Spinal cord (tissue), 10 donors: ENCODE measurements around the gene CLDN19. TPM values are rescaled to one million over a fixed set of nuclear protein-coding genes. Genes with fewer than 3 reads are reported as not detected.
"Not testable (repeated sequence)": the region's sequence is repeated elsewhere in the genome, so short reads cannot be mapped to it uniquely, and the experiment has no call there.

Source experiments
- DNase-seq, 6 donors: peaks; one replicate each; pipeline versions ENCODE4 v3.0.0 to v3.0.0-alpha.2; 2013 to 2015; ENCODE audit warnings: low spot score in 6 of 6, low read depth in 4 of 6
- H3K27ac ChIP-seq: one replicate; pipeline ENCODE4 v1.5.1; 2013; ENCODE audit warnings: low read depth, low read length, control low read depth
- H3K27me3 ChIP-seq: one replicate; pipeline ENCODE4 v1.6.1; 2013; ENCODE audit warnings: low read length; ENCODE audit not compliant: control insufficient read depth, insufficient read depth
- H3K36me3 ChIP-seq: one replicate; pipeline ENCODE4 v1.6.1; 2013; ENCODE audit warnings: low read length; ENCODE audit not compliant: control insufficient read depth, insufficient read depth
- H3K4me1 ChIP-seq: one replicate; pipeline ENCODE4 v1.6.1; 2013; ENCODE audit warnings: low read length; ENCODE audit not compliant: control insufficient read depth, insufficient read depth
- H3K4me3 ChIP-seq: one replicate; pipeline ENCODE4 v1.5.1; 2013; ENCODE audit warnings: low read depth, low read length, control low read depth
- H3K9me3 ChIP-seq: one replicate; pipeline ENCODE4 v1.6.1; 2013; ENCODE audit warnings: low read length; ENCODE audit not compliant: control insufficient read depth, insufficient read depth
- WGBS: methylation state at CpG from one replicate; pipeline ENCODE4 v1.1.5; 2013; ENCODE audit warnings: missing lambda C conversion rate; ENCODE audit not compliant: insufficient coverage; 5-methylcytosine and 5-hydroxymethylcytosine counted together
- polyA plus RNA-seq, 2 donors: library from polyadenylated mRNA; unstranded; fragments of 120-200 nt; gene quantifications; one replicate each; pipeline ENCODE4 v1.2.1, GENCODE V29; 2013; ENCODE audit not compliant: insufficient read length in 2 of 2
- total RNA-seq, 2 donors: library from RNA; depleted of rRNA in 1 of 2; stranded (reverse); fragments of 120-200 nt in 1 of 2; fragments of >200 nt in 1 of 2; gene quantifications; one replicate each; pipeline versions ENCODE4 v1.2.3 to v1.2.4, GENCODE V29; 2013 to 2014
- donor health status: healthy.

The CLDN19 gene
- total and polyA plus RNA-seq, 4 donors = 2.7 to 20.6 (median 12.5) TPM

DNA sequence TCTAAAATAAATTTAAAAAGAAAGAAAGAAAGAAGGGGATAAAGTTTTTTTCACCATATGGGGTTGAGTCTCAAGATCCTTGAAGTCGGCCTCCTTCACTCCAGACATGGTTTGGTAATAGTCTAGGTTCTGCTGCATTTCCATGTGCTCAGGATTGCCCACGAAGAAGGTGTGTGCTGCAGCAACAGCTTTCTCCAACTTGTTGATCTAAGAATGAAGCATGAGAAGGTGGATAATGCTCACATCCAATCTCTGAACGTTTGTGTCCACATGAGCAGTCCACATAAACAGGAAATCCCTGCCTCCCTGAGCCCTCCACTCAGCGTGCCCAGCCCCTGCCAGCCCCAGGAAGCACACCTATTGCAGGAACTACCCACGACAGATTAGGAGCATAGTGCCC, 22.2 kb upstream of the CLDN19 start:
- Histone ChIP-seq H3K4me3 (no peak overlapping the region), H3K9me3 (no peaks in the 10 kb centered on the region), H3K27me3 (no peaks in the 10 kb centered on the region), H3K27ac (no peak overlapping the region), H3K36me3 (peaks cover 32% of the 10 kb centered on the region), H3K4me1 (peaks cover 17% of the 10 kb centered on the region)
- WGBS = 86% methylated on average over 2 of the region's 5 CpGs
- DNase-seq = no peak

DNA sequence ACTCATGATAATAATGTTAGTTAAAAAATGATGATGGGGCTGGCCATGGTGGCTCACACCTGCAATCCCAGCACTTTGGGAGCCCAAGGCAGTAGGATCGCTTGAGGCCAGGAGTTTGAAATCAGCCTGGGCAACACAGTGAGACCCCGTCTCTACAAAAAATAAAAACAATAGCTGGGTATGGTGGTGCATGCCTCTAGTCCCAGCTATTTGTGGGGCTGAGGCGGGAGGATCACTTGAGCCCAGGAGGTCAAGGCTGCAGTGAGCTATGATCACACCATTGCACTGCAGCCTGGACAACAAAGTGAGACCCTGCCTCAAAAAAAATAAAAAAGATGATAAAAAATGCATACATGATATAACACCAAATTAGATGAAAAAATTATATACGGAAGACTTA, 21.5 kb upstream of the CLDN19 start:
- no peak overlapping the region for H3K27ac ChIP-seq
- H3K4me3 ChIP-seq = no peak overlapping the region
- no CpG with 5 or more reads among the region's 4 CpGs for WGBS
- peaks cover 17% of the 10 kb centered on the region for H3K4me1 ChIP-seq
- no peaks in the 10 kb centered on the region for H3K9me3 ChIP-seq
- DNase-seq = no peak
- peaks cover 34% of the 10 kb centered on the region for H3K36me3 ChIP-seq
- no peaks in the 10 kb centered on the region for H3K27me3 ChIP-seq

DNA sequence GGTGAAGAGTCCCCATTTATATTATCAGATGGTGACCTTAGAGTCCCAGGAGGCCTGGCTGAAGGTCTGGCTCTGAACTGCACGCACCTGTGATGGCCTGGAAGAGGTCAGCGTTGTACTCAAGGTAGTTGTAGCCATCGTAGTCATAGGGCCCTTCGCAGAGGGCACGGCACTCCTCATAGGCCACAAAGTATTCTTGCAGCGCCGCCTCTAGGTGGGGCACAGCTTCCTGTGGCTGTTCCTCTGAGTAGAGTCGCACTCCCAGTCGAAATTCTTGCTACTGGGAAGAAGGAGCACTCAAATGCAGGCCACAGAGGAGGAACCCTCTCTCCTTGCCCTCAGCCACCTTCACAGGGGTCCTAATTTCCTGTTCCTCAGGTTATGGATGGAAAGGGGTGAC, 19.1 kb upstream of the CLDN19 start:
- Histone ChIP-seq H3K27ac (no peak overlapping the region), H3K27me3 (no peaks in the 10 kb centered on the region), H3K9me3 (no peaks in the 10 kb centered on the region), H3K4me1 (peaks cover 14% of the 10 kb centered on the region), H3K36me3 (peaks cover 54% of the 10 kb centered on the region), H3K4me3 (no peak overlapping the region)
- DNase-seq = no peak
- WGBS = 80% methylated on average over 8 of the region's 9 CpGs

DNA sequence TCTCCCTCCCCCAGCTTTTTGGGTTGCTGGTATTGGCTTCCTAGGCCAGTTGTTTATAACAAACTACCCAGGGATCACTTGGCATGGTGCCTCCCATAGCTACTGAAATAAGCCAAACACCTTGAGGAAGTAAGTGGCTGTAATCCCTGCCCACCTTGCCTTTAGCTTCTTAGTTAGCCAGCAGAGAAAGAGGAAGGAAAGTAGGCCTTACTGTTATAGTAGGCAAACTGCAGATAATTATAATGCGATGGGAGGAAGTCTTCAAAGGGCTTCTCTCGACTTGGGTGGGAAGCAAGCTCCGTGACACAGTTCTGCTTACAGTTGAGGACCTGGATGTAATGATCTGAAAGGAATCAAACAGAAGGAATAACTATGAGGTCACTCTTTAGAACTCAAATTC, 18.6 kb upstream of the CLDN19 start:
- peaks cover 10% of the 10 kb centered on the region for H3K4me1 ChIP-seq
- WGBS = 87% methylated on average over 3 of the region's 3 CpGs
- peaks cover 59% of the 10 kb centered on the region for H3K36me3 ChIP-seq
- no peaks in the 10 kb centered on the region for H3K27me3 ChIP-seq
- no peak overlapping the region for H3K27ac ChIP-seq
- no peak for DNase-seq
- no peak overlapping the region for H3K4me3 ChIP-seq
- H3K9me3 ChIP-seq = no peaks in the 10 kb centered on the region

DNA sequence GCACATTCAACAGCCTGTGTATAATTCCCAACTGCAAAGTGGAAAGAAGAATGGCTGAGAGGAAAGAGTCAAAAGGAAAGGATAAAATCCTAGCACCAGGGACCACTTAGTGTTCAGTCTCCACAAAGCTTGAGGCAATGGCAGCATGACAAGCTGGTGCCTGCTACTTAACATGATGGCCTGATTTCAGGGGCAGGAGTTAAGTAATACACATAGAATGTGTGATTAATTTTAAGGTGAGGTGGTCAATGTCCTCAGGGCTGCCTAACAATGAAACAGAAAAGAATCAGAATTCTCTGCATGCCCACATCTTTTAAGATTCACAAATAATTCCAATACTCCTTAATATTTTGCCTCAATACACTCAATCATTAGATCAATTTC, 17.8 kb upstream of the CLDN19 start:
- Histone ChIP-seq H3K36me3 (peaks cover 61% of the 10 kb centered on the region), H3K4me1 (peaks cover 7% of the 10 kb centered on the region), H3K27me3 (no peaks in the 10 kb centered on the region), H3K27ac (no peak overlapping the region), H3K9me3 (no peaks in the 10 kb centered on the region), H3K4me3 (no peak overlapping the region)
- DNase-seq = no peak

DNA sequence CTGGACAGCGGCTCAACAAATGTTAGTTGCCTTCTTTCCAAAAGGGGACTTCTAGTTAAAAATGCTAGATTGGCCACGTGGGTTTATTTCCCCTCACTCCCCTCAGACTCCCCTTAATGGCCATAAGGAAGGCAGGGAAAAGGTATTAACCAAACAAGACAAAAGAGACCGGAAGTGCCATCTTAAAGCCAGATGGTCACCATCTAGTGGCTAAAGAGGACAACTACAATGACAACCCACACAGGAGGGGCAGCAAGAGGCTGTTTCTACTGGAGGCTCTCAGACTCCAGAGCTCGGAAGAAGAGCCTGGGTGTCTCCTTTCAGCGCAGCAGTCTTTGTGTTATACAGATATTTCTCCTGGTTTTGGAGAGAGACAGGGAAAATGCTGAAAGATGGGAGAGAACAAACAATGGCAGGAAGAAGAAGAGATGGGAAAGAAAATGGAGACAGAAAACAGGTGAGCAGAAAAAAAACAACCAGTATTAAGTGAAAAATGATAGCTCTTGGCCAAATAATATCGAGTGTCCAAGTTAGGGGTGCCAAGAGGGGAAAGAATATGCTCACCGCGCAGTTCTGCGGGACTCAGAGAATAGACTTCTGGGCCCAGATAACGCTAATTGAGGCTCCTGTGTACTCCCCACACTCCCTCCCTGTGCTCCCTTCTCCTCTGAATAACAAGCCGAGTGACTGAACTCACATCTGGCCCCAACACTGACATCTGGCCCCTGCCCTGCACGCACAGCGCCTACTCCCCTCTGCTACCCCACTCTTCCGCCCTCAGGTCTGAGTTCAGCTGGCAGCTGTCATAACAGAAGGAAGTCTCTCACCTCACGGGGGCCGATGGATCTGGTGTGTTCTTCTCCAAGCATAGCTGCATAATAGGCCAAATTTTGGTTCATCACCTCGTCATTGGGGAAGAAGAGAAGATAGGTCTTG, 17.2 kb upstream of the CLDN19 start:
- Histone ChIP-seq H3K9me3 (no peaks in the 10 kb centered on the region), H3K4me3 (no peak overlapping the region), H3K4me1 (peaks cover under 1% of the 10 kb centered on the region), H3K27me3 (no peaks in the 10 kb centered on the region), H3K27ac (no peak overlapping the region), H3K36me3 (peaks cover 60% of the 10 kb centered on the region)
- WGBS = 75% methylated on average over 8 of the region's 17 CpGs
- peak in 2 of 6 donors; percentile 70 to 85 for DNase-seq

DNA sequence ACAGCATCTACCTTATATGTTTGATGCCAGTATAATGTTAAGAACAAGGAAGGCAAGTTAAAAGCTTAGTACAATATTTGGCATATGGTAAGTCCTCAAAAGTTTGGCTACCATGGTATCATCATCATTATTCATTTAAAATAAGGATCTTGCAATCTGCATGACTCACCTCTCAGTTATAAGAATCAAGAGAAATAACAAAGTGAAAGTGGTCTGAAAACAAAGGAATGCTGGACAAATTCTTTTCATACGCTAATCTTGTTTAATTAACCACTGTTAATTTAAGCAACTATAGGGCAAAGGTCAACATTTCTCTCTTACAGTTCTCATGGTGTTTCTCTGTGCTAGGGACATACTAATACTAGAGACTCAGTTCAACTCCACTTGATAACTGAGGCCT, 13.0 kb upstream of the CLDN19 start:
- H3K27me3 ChIP-seq = no peaks in the 10 kb centered on the region
- no peaks in the 10 kb centered on the region for H3K9me3 ChIP-seq
- H3K4me1 ChIP-seq = no peaks in the 10 kb centered on the region
- no CpG with 5 or more reads among the region's 1 CpG for WGBS
- H3K36me3 ChIP-seq = peaks cover 68% of the 10 kb centered on the region
- no peak overlapping the region for H3K27ac ChIP-seq
- DNase-seq = no peak
- H3K4me3 ChIP-seq = no peak overlapping the region

DNA sequence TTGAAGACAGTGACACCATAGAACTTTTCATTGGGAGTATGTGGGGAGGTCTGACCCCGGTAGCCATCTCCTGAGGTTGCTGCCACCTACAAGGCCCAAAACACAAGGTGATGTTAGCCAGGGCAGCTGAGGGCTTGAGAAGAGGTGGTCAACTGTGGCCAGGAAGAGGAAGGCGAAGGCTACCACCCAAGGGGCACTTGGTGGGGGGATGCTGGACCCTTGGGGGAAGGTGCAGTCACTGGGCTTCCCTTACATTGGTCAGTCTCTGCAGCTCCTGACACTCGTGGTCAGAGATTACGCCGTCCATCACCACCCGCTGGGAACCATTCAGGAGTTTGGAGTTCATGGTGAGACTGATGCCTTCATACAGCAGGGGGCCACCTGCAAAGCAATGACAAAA, 12.2 kb upstream of the CLDN19 start:
- Histone ChIP-seq H3K9me3 (no peaks in the 10 kb centered on the region), H3K4me1 (no peaks in the 10 kb centered on the region), H3K4me3 (no peak overlapping the region), H3K27ac (no peak overlapping the region), H3K27me3 (no peaks in the 10 kb centered on the region), H3K36me3 (peaks cover 70% of the 10 kb centered on the region)
- WGBS = 91% methylated on average over 6 of the region's 6 CpGs
- no peak for DNase-seq

DNA sequence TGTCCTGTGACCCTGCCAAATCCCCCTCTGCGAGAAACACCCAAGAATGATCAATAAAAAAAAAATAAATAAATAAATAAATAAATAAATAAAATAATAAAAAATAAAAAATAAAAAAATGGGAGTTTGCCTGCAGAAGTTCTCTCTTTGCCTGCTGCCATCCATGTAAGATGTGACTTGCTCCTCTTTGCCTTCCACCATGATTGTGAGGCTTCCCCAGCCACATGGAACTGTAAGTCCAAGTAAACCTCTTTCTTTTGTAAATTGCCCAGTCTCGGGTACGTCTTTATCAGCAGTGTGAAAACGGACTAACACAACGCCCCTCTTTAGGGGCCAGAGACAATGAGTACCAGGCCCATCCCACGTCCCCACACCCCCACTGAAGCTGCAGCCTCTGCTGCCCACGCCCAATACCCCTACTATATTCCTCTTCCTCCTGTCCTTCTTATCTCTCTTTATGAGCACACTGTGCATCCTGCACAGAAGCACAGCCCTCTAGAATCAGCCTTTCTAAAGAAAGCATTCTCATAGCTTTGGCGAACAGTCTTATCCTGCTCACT, 11.6 kb upstream of the CLDN19 start:
- not testable (repeated sequence) for DNase-seq, H3K4me3 ChIP-seq, H3K27ac ChIP-seq, H3K4me1 ChIP-seq, H3K9me3 ChIP-seq, H3K27me3 ChIP-seq
- H3K36me3 ChIP-seq = peaks cover 75% of the 10 kb centered on the region
- 96% methylated on average over 7 of the region's 8 CpGs for WGBS

DNA sequence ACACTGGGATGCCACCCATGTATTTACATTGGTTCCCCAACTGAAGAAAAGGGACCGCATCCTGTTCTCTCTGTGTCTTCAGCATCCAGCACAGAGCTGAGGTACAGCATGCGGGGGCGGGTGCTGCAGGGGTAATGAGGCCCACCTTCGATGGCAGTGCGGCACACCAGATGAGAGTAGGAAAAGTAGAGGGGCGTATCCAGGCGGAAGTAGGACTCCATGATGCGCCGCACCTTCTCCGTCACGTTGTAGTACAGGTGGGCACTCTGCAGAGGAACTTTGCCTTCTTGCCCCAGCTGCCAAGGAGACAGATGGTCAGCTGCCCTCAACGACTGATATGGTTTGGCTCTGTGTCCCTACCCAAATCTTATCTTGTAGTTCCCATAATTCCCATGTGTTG, 10.0 kb upstream of the CLDN19 start:
- H3K9me3 ChIP-seq = no peaks in the 10 kb centered on the region
- no peak overlapping the region for H3K4me3 ChIP-seq
- 100% methylated on average over 9 of the region's 12 CpGs for WGBS
- H3K4me1 ChIP-seq = peaks cover 7% of the 10 kb centered on the region
- no peak for DNase-seq
- no peaks in the 10 kb centered on the region for H3K27me3 ChIP-seq
- no peak overlapping the region for H3K27ac ChIP-seq
- peaks cover 75% of the 10 kb centered on the region for H3K36me3 ChIP-seq
